ENCODE data around the gene ADAMTS17.

ADAMTS17 gene

DNA sequence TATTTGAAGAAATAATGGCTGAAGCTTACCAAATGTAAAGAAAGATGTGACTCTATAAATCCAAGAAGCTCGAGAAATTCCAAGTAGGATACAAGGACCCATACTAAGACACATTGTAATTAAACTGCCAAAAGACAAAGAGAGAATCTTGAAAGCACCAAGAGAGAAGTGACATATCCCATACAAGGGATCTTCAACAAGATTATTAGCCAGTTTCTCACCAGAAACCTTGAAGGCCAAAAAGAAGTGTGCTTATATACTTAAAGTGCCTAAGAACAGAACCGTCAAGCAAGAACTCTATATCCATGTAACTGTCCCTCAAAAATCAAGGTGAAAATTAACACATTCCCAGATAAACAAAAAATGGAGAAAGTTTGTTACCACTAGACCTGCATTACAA is 220.5 kb downstream of the ADAMTS17 start:
- DNase-seq: no peak

DNA sequence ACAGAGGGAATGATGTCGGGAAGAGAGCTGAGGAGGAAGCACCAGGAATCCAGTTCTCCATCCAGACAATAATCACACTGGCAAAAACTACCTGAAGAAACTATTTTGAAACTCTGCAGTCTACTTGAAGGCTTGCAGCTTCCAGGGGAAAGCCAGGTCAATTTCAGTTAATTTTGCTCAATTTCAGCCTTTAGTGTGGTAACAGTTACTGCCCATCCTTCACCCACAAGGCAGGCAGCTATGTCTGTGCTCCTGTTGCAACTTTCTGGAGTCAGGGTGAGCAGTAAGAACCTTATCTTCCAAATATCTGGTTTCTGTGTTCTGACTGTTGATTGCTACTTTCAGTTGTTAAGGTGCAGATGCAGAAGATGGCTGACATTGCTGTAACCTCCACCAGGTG is 221.7 kb downstream of the ADAMTS17 start:
- no peak for DNase-seq

DNA sequence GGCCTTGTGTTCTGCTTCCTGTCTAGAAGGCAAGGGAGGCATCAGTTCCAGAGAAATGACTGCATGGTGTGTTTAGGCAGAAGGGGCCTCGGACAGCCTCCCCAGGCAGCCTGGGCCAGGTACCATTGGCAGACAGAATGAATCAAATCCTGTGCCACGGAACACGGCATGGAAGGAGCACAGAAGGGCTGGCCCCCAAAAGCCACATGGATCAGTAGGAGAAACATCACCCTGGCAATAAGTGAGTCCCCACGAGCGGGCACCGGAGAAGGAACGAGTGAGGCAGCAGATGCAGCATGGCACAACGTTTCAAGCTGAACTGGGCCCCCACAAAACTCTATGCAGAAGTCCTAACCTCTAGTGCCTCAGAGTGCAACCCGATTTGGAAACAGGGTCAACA is 223.2 kb downstream of the ADAMTS17 start:
- no peak for DNase-seq

DNA sequence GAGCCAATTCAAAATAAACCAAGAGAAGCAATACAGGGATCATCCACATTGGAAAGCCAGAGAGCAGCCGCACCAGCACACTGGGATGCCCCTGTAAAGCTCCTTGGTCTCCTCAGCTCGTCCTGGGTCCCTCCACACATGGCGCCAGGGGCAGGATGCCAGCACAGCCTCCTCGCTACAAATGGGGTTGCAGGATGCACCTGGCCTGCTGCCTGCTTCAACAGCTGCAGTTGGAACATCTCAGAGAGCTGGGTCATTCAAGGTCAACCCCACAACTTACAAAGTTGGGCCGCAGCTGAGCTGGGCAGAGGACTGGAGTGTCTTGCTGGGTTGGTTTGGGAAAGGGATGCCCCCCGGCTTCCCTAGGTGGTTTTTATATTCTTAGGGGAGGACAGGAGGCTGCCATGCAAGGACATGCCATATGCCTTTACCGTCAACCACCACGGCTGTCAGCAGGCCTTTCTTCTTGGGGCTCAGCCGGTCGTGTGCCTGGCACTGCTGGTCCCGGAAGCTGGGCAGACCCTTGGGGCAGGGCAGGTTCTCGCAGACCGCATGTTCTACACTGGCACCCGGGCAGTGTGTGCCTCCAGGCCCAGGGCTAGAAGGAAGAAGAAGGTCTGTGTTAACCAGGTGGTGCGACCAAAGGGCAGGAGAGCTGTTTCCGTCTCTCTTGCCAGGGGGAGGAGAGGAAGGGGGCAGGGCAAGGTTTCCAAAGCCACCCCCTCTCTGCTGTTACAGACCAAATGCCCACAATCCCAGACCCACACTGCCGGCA is 225.2 kb downstream of the ADAMTS17 start:
- no peak for DNase-seq

DNA sequence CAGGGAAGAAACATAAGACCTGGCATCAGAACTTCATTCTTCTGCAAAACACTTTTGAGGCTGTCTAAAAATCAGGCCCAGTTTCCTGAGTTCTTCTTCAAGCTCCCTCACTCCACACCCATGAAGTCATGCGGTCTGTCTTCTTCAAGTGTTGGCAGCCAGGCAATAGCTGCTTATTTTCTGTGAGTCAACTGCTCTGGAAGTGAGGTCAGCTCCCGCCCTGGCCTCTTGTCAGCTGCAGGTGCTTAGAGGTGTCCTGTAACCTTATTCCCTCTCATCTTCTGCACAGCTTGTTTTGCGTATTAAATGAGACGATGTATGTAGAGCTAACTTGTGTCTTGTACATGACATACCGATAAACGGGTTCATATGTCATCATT is 226.1 kb downstream of the ADAMTS17 start:
- DNase-seq: no peak

DNA sequence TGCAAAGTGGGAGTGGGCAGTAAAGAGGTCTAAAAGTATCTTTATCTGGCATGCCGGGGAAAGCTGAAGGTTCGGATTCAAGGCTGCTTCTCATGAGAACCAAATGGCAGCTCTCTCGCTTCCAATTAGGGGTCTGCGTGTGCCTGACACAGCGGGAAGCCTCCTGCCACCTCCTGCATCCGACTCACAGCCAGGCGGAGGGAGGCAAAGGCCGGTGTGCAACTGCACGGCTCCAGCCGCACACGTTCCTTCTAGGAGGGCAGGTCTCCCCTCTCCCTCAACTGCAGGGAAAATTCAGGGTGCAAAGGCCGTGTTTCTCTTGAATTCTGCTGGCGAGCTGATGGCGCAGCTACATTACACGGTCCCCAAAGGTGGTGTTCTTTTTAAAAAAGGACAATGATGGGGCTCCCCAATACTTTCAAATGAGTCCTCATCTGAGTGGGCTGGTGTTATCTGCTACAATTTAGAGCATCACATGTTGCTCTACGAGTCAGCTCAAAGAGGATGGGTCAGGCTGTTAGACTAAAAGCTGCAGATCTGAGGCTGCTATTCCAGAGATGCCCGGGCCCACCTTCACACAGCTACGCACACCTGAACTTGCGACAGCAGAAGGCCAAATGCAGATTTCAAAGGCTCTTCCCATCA is 226.6 kb downstream of the ADAMTS17 start:
- no peak for DNase-seq

DNA sequence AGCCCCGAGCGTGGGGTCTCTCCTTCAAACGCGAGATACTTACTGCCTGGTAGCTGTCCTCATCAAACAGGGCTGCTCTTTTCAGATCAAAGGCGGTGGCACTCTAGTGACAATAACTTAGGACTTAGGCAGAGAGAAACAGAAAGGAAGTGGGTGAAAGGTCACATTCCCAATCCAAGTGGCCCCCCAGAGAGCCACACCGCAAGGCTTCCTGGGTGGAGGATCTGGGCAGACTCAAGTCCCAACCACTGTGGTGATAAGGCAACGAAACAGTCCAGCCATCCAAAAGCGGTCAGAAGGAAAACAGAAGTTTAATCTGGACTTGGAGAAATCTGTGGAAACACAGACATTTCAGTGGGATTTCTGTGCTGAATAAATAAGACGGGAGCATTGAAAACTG is 227.2 kb downstream of the ADAMTS17 start:
- no peak for DNase-seq

DNA sequence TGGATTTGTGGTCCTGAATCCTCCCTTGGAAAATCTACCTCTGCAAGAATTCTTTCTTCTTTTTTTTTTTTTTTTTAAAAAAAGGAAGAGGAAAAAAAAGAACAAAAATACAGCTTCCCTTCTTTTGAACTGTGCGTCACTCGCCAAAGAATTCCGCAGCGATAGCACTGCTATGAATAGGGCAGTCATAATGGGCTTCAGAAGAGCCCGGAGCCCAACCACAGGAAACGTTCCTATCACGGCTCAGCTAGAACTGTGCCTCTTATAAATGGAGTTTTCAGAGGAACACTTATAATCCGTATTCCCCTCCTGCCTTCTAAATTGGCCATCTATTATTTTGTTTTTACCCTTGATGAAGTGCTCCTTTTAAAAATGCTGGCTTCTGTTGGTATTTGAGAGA is 227.7 kb downstream of the ADAMTS17 start:
- no peak for DNase-seq

DNA sequence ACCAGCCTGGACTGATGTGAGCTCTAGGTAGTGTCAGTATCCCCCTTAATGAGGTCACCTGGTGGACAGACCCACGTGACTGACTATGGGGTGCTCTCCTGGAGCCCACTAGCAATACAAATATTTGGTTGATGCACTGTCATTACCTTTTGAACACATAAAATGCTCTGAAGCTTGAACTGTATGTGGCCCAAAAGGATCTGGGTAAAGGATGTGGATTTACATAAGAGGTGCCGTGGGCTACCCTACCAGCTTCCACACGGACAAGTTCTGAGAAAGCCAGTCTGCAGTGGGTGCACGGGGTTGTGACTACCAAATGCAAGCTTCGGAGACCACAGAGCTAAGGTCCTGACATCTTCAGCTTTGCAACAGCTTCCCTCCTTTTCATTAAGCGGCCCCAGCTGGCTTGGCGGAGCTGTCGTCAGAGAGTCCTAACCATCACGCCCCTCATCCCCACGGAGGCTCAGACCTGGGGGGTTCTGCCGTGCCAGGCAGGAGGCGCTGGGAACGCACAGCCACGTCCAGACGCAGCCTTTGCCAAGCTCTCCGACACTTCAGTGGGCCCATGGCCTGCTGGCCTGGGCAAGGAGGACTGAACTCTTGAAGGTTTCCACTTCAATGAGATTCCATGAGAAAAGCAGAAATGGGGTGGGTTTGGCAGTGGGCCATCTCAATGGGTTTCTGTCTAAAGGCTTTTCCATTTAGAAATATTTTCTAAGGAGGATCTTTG is 228.3 kb downstream of the ADAMTS17 start:
- DNase-seq: no peak

DNA sequence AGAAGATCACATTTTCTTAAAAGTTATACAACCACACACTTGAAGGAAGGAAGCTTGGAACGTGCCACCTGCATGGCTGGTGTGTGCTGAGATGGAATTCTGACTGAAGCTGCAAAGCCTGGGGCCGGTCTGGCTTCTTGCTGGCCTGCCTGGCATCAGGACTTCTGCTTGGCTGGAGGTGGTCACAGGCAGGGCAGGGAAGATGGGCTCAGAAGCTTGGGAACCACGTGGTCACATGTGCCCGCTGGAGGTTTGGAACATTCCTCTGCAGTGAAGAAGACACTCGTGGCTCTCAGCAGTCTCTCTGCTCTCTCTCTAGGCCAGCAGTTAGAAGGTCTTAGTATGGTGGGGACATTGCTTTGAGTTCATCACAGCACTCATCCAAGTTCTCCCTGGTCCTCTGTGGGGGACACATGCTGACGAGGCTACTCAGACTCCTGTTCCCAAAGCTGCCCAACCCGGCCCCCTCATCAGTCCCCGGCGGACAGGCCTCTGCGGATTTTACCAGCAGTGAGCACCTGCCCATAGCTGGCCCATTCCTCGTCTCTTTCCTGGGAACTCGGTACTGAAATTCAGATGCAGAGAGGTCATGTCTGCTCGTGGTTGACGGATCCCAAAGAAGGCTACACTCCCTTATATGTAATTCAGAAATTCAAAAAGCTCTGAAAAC is 229.0 kb downstream of the ADAMTS17 start:
- DNase-seq: no peak

DNA sequence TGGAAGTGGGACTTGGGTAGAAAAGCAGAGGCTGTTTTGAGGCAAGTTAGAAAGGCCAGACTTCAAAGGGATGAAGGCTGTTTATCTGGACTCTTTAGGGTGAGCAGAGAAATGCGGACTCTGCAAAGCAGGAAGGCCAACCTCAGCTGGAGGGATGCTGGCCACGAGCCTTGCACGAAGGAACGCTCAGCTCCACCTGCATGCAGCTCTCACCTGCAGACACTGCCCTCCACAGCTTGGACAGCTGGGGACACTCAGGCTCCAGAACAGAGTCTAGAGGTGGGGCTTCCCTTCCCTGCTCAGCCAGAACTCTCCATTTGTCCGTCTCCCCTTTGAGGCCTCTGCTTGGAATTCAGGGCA is 229.7 kb downstream of the ADAMTS17 start:
- no peak for DNase-seq

DNA sequence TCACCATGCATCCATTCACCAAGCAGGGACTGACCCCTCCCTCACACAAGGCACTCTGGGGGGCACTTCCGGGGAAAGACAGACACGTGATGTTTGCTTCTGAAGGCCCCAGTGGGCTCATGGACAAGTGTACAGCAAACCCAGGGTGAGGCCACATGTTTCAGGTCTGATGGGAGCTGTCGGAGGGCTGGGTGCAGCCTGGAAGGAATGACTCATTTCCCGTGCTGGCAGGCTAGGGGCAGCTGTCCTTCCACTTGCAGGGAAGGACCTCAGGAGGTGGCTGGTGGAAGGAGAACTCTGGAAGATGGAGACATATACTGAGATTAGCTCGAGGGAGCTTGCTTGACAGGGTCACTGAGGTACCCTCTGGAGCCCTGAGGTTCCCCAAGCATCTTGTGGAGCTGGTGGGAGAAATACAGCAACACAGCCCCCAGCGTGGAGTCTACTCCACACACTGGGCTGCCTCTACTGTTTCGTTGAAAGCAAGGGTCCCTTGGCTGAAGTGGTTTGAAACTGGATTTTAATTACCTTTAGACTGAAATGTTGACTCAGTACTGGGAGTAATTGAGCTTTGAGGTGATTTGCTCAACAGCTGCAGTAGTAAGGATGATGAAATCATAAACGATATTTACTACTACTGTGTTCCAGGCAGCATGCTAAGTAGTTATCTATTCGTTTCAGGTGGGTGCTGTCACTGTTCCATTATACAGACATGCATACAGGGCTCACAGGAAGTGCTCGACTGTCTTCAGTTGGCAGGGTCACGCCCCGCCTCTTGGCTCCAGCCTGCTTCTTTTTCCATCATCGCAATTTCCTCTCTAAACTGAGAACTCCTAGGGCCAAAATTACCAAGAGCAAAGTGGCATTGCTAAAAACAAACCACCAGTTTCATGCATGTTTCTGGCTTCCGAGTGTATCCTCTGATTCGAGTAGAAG is 230.4 kb downstream of the ADAMTS17 start:
- DNase-seq: peak; percentile 85 to 92

DNA sequence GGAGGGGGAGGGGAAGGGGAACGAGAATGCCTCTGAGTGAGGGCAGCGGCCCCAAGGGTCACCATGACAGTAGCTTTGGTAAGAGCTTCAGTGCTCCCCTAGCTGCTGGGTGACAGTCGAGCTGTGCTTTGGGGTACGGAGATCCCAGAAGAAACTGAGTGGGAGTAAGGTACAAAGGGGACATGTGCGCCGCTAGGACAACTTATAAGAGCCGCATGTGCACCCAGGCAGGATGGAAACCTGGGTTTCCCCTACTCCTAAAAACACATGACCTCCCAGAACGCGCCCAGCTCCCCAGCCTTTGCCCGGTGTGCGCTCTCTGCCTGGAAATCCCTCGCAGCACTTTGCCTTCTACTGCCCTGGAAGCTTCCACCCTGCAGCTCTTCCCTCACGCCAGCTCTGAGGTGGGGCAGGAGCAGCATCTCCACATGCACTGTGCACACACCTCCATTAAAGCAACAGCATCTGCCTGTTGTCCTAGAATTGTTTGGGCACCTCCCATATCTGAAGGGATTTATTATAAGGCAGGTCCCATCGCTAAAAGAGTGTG is 232.2 kb downstream of the ADAMTS17 start:
- DNase-seq: no peak

DNA sequence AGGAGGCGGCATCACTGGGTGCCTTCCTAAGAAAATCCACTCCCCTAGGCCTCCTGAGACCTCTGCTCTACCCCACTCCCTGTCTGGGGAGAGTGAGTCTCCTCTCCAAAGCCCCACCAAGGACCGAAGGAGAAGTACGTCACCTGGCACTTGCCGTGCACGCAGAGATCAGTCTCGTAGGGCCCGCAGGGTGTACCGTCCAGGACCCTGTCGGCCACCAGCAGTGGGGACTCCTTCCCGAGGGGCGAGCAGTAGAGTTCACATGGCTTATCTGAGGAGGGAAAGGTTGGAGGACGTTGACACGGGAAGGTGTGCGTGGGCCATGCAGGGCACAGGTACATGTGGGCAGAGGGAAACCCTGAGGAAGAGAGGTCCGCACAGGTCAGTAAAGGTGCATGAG is 232.9 kb downstream of the ADAMTS17 start:
- no peak for DNase-seq

DNA sequence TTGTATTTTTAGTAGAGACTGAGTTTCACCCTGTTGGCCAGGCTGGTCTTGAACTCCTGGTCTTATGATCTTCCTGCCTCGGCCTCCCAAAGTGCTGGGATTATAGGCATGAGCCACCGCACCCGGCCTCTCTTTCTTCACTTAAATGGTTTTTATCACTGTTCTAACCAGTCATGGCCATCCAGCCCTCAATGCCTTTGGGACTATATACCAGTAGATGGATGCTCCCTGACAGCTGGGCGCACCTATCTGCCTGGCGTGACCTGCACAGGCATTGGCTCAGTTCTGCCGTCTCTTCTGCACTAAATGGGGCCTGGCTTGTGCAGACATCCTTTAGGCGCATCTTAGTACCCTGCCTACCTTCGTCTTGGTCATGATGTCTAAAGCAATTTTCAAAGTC is 233.4 kb downstream of the ADAMTS17 start:
- no peak for DNase-seq

DNA sequence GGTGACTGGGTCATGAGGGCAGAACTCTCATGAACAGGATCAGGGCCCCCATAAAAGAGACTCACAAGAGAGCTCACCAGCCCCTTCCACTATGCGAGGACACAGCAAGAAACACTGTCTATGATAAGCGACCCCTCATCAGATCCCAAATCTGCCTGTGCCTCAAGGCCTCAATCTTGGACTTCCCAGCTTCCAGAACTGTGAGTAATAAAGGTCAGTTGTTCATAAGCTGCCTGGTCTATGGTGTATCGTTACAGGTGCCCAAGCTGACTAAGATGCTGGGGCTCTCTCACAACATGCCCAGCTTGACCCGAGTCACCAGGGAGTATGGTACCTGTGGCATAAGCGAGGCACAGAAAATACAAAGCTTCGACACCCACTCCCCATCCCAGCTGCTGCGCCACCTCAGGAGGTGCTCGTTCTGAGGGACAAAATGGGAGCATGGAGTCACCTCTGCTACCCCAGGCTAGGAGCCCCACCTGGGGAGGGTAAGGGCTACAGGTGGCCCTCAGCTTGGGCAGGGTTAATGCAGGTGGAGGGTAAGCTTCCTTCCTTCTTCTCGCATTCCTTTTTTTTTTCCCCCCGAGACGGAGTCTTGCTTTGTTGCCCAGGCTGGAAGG is 234.1 kb downstream of the ADAMTS17 start:
- no peak for DNase-seq

DNA sequence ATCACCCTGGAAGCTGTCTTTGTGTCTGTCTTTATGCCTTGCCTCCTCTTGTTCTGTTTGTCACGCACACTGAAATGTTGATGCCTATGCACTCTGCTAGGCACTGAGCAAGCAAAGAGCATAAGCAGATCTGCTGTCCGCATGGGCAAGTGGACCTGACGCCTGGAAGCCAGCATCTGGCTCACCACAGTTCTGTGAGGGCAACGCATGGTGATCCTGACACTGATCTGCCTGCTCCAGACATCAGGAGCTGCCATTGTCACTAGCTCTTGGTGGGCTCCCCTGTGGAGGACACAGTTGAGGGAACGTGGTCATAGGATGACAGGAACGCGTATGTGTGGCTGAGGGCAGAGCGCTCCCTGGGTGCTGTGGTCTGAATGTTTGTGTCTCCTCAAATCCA is 234.6 kb downstream of the ADAMTS17 start:
- DNase-seq: no peak

DNA sequence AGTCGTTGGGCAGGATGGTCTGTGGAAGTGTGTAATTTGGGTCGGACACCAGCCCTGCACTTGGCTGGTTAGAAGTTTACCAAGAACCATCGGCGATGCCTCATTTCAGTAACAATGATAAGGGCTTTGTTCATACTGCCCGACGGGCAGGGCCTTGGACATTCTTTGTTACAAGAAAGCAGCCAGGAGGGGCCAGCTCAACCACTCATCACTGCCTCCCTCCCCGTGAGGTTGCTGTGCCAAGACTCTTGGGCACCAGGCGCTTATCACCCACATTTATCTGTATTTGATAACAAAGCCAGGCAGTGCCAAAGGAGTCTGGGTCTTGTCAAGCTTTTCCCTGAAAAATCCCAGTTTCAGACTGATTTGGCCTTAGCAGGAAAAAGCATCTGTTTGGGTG is 235.0 kb downstream of the ADAMTS17 start:
- no peak for DNase-seq

DNA sequence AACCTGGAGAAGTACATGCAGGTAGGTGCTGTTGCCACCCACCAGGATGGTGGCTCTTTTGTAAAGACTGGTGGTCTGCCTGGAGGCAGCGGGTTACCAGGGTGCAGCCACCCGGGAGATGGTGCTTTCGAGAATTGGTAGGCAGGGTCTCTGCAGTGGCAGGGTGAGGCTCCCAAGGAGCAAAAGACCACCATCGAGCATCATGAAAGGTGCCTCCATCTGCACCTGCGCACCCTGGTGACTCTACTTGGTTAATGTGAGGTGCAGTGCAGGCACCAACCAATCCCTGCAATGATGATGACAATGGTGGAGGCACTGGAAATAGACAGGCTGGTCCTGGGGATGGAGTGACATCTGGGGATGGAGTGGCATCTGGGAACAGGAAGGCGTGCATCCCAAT is 236.7 kb downstream of the ADAMTS17 start:
- no peak for DNase-seq

DNA sequence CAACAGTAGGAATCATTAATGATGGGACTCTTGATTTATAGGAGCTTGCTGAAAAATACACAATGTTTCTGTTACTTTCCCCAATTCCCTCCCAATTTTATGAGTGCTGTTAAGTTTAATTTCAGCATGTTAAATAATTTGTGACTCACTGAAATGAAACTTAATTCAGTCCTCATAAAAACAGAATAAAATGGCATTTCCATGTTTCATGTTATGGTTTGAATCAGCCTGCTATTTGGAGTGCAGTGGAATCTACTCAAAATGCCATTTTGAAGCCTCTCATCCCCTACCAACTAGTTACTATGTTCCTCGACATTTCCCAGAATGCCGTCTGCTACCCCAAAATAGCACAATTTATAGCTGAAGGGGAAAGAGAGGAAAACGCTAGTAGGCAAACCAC is 237.5 kb downstream of the ADAMTS17 start:
- no peak for DNase-seq

DNA sequence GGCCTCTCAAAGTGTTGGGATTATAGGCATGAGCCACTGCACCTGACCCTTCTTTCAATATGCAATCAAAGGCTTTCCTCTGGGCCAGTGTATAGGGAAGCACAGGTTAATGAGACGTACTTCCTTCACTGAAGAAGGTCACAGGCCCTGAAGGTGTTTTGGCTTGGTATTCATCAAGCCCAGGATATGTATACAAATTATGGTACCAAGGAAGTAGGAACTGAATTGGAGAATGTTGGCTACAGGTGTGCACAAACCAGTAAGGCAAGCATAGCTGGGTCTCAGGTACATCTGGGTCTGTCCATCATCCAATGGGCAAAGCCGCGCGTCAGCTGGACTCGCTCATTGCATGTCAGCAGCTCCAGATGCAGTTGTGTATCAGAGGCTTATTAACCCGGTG is 237.9 kb downstream of the ADAMTS17 start:
- DNase-seq: no peak

All from SW 1271 (cell line).